DND-41 (cell line): ENCODE data around the gene CFAP410.

Experiments
- ATAC-seq: fragments of 200-7000 bp; cut with Tn5 transposase; 3 replicates; pipeline ENCODE4 v1.9.1; 2021; ENCODE audit warnings: low read depth; ENCODE audit not compliant: insufficient read depth
- DNase-seq: peaks from one replicate; pipeline ENCODE4 v3.0.0-alpha.2; 2020
- H2AFZ ChIP-seq: 2 replicates; pipeline ENCODE4 v1.6.0; 2012; ENCODE audit warnings: low read depth, low read length
- H3K27ac ChIP-seq: 2 replicates; pipeline ENCODE4 v1.5.1; 2012; ENCODE audit warnings: low read length, inconsistent platforms
- H3K27me3 ChIP-seq: fragments of 200-600 bp; sonication (generic); 2 replicates; pipeline ENCODE4 v1.6.0; 2012; ENCODE audit warnings: low read length, mild to moderate bottlenecking, inconsistent platforms; ENCODE audit not compliant: insufficient read depth, poor library complexity
- H3K36me3 ChIP-seq: 2 replicates; pipeline ENCODE4 v1.5.1; 2012; ENCODE audit warnings: low read length, inconsistent platforms; ENCODE audit not compliant: insufficient read depth
- H3K4me1 ChIP-seq: 2 replicates; pipeline ENCODE4 v1.5.1; 2012; ENCODE audit warnings: mild to moderate bottlenecking, low read length; ENCODE audit not compliant: insufficient read depth
- H3K4me2 ChIP-seq: 2 replicates; pipeline ENCODE4 v1.6.0; 2012; ENCODE audit warnings: mild to moderate bottlenecking, moderate library complexity, low read length, inconsistent platforms; ENCODE audit not compliant: insufficient read depth
- H3K4me3 ChIP-seq, 2 experiments: fragments of 200-600 bp in 1 of 2; shearing (Covaris generic) in 1 of 2; 2 replicates each; pipeline ENCODE4 v1.5.1; 2012 to 2016; ENCODE audit warnings: inconsistent platforms in 2 of 2, low read length in 2 of 2, mild to moderate bottlenecking in 2 of 2, low read depth in 1 of 2, moderate library complexity in 1 of 2
- H3K79me2 ChIP-seq: 2 replicates; pipeline ENCODE4 v1.6.0; 2012; ENCODE audit warnings: low read length, inconsistent platforms; ENCODE audit not compliant: insufficient read depth
- H3K9ac ChIP-seq: 2 replicates; pipeline ENCODE4 v1.6.0; 2012; ENCODE audit warnings: low read depth, mild to moderate bottlenecking, inconsistent platforms, low read length, moderate library complexity
- H3K9me3 ChIP-seq: 2 replicates; pipeline ENCODE4 v1.5.1; 2012; ENCODE audit warnings: low read length, moderate library complexity, mild to moderate bottlenecking, inconsistent platforms; ENCODE audit not compliant: insufficient read depth, severe bottlenecking
- H4K20me1 ChIP-seq: 2 replicates; pipeline ENCODE4 v1.6.0; 2012; ENCODE audit warnings: low read length; ENCODE audit not compliant: insufficient read depth
- EZH2 ChIP-seq: IDR thresholded peaks from 3 replicates; pipeline ENCODE4 v1.6.1; 2012; ENCODE audit warnings: borderline replicate concordance, low read depth, mild to moderate bottlenecking, moderate library complexity, low read length, inconsistent platforms; ENCODE audit not compliant: severe bottlenecking
- TF ChIP-seq, protein P1 (sequence below): IDR thresholded peaks from 2 replicates; pipeline ENCODE4 v1.5.1; 2012; ENCODE audit warnings: borderline replicate concordance, low read length, moderate library complexity, mild to moderate bottlenecking; ENCODE audit not compliant: poor library complexity, severe bottlenecking; ENCODE audit errors: extremely low read depth

CFAP410 gene

DNA sequence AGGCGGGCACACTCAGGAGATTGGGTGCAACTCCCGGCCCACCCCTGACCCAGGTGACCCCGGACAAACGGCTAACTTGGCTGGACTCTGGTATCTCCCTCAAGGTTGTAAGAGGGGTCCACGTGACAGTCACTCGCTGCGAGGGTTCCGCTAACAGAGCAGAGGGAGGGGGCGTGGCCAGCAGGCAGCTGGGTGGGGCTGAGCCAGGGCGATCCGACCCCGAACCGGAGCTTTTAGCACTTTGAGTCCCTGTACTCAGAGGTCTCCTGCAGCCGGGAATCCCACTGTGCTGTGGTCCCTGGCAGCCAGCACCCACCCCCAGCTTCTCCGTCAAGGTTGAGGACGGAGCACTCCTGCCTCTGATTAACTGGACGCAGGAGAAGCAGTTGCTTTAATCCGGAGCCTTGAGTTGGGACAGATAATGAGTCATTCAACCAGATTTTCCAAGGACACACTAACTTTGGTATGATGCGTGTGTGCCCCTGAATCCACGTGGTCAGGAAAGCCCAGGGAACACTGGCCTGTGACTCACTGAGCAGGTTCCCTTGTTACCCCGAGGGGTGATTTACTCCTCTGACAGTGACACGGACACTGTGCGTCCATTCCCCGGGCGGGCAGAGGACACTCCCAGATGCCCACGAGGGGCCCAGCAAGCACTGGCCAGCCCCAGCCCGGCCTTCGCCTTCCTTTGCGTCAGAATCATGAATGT, 31.0 kb upstream of the CFAP410 start:
- no peaks in the 10 kb centered on the region for H3K4me1 ChIP-seq
- TF ChIP-seq, protein P1, sequence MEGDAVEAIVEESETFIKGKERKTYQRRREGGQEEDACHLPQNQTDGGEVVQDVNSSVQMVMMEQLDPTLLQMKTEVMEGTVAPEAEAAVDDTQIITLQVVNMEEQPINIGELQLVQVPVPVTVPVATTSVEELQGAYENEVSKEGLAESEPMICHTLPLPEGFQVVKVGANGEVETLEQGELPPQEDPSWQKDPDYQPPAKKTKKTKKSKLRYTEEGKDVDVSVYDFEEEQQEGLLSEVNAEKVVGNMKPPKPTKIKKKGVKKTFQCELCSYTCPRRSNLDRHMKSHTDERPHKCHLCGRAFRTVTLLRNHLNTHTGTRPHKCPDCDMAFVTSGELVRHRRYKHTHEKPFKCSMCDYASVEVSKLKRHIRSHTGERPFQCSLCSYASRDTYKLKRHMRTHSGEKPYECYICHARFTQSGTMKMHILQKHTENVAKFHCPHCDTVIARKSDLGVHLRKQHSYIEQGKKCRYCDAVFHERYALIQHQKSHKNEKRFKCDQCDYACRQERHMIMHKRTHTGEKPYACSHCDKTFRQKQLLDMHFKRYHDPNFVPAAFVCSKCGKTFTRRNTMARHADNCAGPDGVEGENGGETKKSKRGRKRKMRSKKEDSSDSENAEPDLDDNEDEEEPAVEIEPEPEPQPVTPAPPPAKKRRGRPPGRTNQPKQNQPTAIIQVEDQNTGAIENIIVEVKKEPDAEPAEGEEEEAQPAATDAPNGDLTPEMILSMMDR = no peak
- no peak for TF ChIP-seq EZH2
- H3K27me3 ChIP-seq = no peaks in the 10 kb centered on the region
- H3K9ac ChIP-seq = no peak overlapping the region
- H3K4me2 ChIP-seq = no peak overlapping the region
- no peaks in the 10 kb centered on the region for H3K79me2 ChIP-seq
- H3K4me3 ChIP-seq = no peak overlapping the region
- no peak for DNase-seq
- H3K36me3 ChIP-seq = no peaks in the 10 kb centered on the region
- H2AFZ ChIP-seq = no peak overlapping the region
- H4K20me1 ChIP-seq = no peaks in the 10 kb centered on the region
- ATAC-seq = no peak
- H3K9me3 ChIP-seq = no peaks in the 10 kb centered on the region
- H3K27ac ChIP-seq = no peak overlapping the region

DNA sequence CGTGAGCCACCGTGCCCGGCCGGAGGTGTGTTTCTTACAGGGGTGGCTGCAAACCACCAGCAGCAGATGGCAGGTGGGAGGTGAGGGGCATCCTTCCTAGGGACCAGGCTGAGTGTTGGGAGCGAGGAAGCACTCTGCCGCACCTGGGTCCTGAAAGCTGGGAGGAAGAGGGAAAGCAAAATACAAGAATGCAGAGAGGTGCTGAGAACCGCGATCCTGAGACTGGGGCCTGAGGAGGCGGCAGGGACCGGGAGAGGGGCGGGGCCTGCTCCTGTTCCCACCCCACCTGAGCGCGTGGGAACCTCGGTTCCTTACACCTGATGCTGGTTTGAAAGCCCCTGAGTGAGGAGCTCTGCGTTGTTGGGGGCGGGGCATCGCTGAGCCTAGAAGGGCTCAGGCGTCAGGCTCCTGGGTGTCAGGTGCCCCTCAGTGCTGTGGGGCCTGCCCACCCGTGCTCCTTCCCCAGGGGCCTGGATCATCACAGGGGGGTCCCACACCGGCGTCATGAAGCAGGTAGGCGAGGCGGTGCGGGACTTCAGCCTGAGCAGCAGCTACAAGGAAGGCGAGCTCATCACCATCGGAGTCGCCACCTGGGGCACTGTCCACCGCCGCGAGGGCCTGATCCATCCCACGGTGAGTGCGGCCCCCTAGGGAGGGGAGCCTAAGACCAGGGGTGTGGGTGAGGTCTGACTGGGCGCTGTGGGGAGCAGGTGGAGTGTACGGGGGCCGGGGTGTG, 29.7 kb upstream of the CFAP410 start:
- no peaks in the 10 kb centered on the region for H3K27me3 ChIP-seq
- H3K27ac ChIP-seq = no peak overlapping the region
- ATAC-seq (no peak), DNase-seq (no peak)
- H2AFZ ChIP-seq = no peak overlapping the region
- H3K36me3 ChIP-seq = no peaks in the 10 kb centered on the region
- H3K4me1 ChIP-seq = no peaks in the 10 kb centered on the region
- no peaks in the 10 kb centered on the region for H4K20me1 ChIP-seq
- H3K4me3 ChIP-seq = no peak overlapping the region
- no peaks in the 10 kb centered on the region for H3K79me2 ChIP-seq
- H3K9me3 ChIP-seq = no peaks in the 10 kb centered on the region
- H3K4me2 ChIP-seq = no peak overlapping the region
- H3K9ac ChIP-seq = no peak overlapping the region
- TF ChIP-seq, protein P1 = no peak
- TF ChIP-seq EZH2 = no peak

DNA sequence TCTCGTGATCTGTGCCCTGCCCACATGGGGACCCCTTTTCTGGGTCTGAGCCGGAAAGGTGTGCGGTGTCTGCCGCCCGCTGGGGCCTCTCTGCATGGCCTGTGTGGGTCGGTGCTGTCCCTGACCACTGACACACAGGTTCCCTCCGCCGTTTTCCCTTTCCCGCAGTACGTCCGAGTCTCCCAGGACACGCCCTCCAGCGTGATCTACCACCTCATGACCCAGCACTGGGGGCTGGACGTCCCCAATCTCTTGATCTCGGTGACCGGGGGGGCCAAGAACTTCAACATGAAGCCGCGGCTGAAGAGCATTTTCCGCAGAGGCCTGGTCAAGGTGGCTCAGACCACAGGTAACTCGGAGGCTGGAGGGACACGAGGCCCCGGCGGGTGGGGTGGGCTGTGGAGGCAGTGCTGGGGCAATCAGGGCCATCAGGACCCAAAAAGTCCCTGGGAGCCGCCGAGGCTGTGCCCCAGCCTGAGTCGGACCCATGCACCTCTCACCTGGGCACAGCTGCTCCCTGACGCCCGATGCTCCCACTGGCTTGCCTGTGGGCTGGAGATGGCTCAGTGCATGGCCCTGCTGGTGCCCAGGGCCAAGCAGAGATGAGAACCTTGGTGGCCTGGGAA, 27.5 kb upstream of the CFAP410 start:
- Histone ChIP-seq H3K27ac (no peak overlapping the region), H3K4me2 (no peak overlapping the region), H4K20me1 (no peaks in the 10 kb centered on the region), H3K79me2 (no peaks in the 10 kb centered on the region), H3K9me3 (no peaks in the 10 kb centered on the region), H2AFZ (no peak overlapping the region), H3K9ac (no peak overlapping the region), H3K4me1 (no peaks in the 10 kb centered on the region), H3K36me3 (no peaks in the 10 kb centered on the region), H3K4me3 (no peak overlapping the region), H3K27me3 (no peaks in the 10 kb centered on the region)
- TF ChIP-seq EZH2 = no peak
- TF ChIP-seq, protein P1 = no peak
- no peak for ATAC-seq
- DNase-seq = no peak
